GM21619 (cell line): ENCODE measurements around the gene COL20A1.
"Not testable (repeated sequence)": the region's sequence is repeated elsewhere in the genome, so short reads cannot be mapped to it uniquely, and the experiment has no call there.

Source experiments
- ATAC-seq: cut with Tn5 transposase; IDR thresholded peaks from one replicate; pipeline ENCODE4 v1.9.1; 2021; ENCODE audit not compliant: unreplicated experiment

The COL20A1 gene

GRCh38 chr20:63292904-63293303, at the start of gene COL20A1:
Gene COL20A1, plus strand, starts transcription at chr20:63293186. Its CDS starts 1,922 bp downstream, at chr20:63295108.
- ATAC-seq: no peak

DNA sequence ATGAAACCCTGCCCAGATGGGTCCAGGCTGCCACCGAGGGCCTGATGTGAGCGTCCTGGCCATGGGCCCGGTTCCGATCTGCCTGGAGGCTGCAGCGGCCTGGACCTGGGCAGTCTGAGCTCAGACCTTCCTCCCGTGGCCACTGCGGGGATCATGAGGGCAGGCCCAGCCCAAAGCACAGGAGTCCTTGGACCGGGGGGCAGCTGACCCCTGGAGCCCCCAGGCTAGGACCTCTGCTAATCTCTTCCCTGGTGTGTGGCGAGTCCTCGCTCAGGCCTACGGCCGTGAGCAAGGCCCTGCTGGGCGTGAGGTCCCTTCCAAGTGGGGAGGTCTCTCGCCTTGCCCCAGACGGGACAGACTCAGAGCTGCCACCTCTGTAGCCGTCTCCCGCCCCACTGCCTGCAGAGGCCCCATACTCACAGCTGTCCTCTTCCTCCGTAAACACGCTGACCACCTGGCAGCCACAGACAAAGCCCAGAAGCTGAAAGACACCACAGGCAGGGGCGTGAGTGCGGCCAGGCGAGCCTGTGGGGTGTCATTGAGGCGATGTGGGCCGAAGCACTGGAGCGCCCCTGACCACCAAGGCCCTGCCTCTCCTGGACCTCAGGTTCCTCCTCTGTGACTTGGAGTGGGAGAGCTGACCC, 49.3 kb upstream of the COL20A1 start:
- ATAC-seq: no peak

DNA sequence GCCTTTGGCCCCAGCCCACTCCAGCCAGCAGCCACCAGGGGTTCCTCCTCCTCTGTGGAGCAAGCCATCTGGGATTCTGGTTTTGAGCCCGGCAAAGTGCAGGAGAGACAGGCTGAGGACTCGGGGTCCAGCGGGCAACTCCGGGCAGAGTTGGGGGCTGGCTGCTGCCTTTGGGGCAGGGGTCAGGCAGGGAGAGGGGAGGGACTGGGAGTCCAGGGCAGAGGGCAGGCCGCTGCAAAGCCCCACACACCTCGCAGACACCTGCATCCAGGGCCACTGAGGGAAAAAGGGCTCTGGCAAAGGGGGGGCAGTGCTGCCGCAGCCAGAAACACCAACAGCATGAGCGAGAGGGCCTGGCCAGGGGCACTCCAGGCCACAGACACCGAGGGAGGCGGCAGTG, 48.5 kb upstream of the COL20A1 start:
- ATAC-seq: no peak

GRCh38 chr20:63246490-63247288, 46.3 kb upstream of the COL20A1 start:
- ATAC-seq: no peak

DNA sequence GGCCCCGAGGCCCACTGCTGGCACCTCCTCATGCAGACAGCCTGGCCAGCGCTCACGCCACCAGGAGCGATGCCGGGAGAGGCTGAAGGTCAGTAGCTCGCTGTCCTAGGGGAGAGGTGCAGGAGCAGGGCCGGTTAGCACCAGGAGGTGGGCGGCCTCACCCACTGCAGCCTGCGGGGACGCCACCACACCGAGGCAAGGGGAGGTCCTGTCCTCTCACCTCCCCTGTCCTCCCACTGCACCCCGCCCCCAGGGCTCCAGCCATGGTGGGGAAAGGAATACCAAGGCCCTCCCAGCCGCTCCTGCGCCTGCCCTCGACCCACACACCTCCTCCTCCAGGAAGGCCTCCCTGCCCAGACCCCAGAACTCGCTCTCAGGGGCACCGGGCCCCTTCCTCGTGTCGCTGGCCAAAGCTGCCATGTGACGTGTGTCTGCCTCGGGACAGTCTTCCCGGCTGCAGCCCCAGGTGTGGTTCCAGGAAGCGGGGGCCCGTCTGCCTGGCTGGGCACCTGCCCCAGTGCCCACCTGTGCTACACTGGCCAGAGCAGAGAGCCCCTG, 45.2 kb upstream of the COL20A1 start:
- no peak for ATAC-seq

GRCh38 chr20:63248835-63249591, 44.0 kb upstream of the COL20A1 start:
- ATAC-seq: no peak

- no peak for ATAC-seq
Observed at GRCh38 chr20:63249891-63250290, 43.1 kb upstream of the COL20A1 start.

- not testable (repeated sequence) for ATAC-seq
Observed at GRCh38 chr20:63251350-63251749, 41.6 kb upstream of the COL20A1 start.

DNA sequence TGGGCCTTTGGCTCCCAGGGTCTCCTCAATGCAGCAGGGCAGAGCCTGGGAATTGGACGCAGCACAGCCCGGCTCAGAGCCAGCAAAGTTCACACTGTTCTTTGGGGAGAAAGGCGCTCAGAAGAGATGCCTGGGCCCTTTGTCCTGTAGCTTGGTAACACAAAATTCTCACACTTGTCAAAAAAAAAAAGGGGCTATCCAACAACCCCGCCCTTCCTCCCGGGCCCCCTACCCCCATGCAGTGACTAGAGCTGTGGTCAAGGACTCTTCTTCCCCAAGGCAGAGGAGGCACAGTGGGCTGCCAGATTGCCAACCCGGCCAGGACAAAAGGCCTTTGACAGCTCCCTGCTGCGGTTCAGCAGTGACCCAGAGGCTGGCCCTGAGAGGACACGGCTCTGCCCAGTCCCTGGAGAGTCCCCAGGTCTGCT, 40.7 kb upstream of the COL20A1 start:
- ATAC-seq: no peak

DNA sequence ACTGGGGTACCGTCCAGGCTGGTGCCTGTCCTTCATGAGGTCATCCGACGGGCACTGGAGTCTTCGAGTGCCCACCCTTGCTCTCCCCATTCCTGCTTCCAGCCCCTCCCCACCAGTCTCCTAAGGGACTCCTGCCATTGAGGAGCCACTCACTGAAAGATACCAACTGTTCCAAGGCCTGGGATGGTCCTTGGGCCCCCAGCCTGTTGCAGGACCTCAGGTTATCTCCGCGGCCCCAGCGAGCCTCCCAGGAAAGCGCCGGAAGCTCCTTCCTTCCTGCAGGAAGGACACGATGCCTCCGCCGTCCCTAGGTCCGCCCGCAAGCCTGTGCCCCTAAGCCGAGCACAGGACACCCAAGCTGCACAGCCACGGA, 39.9 kb upstream of the COL20A1 start:
- no peak for ATAC-seq

GRCh38 chr20:63253438-63254231, 39.4 kb upstream of the COL20A1 start:
- ATAC-seq: no peak

GRCh38 chr20:63254232-63254605, 38.8 kb upstream of the COL20A1 start, which contains the start of gene NKAIN4:
Gene NKAIN4, minus strand, starts transcription at chr20:63254463. Its CDS starts 13 bp downstream, at chr20:63254450.
- no peak for ATAC-seq

- no peak for ATAC-seq
Observed at GRCh38 chr20:63254606-63255384, 38.2 kb upstream of the COL20A1 start.

GRCh38 chr20:63255931-63256704, 36.9 kb upstream of the COL20A1 start:
- no peak for ATAC-seq

- no peak for ATAC-seq
Observed at GRCh38 chr20:63256954-63257353, 36.0 kb upstream of the COL20A1 start.

- no peak for ATAC-seq
Observed at GRCh38 chr20:63257629-63258028, 35.4 kb upstream of the COL20A1 start.

DNA sequence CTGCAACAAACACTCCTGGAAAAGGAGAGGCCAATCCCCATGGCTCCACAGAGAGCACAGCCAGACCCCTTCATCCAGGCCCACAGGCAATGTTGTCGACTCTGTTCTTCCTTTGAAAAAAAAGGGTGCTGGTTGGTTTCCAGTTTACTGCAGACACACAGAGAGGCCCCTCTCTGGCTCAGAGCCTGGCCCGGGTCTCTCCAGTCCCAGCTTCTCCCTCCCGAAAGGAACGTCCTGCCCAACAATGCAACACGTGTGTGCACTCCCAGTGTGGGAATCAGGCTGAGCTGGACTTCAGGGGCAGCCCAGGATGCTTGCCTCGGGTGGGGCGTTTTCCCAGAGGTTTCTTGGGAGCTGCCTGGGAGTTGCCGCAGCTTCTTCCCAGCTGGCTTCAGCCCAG, 34.2 kb upstream of the COL20A1 start:
- no peak for ATAC-seq

DNA sequence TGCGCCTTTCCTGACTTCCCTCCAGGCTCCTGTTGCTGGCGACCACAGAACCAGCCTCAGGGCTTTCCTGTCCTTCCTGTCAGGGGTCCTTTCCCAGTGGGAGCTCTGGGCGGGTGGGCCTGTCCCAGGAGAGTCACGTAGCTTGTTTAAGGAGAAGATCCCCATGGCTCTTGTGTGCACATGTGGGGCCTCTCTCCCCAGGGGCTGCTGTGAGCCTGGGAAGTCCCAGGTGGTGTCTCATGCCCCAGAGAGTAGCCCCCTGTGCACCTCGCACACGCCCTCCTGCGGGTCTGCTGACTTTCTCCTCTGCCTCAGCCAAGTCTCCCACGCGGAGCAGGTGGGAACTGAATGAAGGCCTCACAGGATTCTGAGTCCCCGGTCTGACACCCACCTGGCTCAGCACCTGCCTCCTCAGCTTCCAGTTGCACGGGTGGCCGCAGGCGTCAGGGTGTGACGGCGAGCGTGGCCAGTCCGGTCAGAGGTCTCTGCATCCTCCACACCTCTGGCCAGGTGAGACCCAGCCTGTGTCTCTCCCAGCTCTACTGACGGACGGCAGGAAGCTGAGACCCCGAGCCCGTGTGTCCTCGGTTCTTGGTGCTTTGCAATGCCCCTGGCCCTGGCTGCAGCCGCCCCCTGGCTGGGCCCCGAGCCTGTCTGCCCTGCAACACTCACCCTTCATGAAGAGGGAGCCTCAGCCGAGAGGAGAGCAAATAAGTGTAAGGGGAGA, 33.1 kb upstream of the COL20A1 start:
- no peak for ATAC-seq
